GM12878 (cell line): Measurements from ENCODE around the gene ADAMTSL3. TPM values are rescaled to one million over a fixed set of nuclear protein-coding genes. Genes with fewer than 3 reads are reported as not detected.

Source experiments
- CUX1 ChIP-seq: IDR thresholded peaks from 2 replicates; pipeline ENCODE4 v1.6.1; 2012; ENCODE audit warnings: improper control_type of control experiment, low read depth, low read length; ENCODE audit not compliant: insufficient replicate concordance
- E2F8 ChIP-seq: fragments of 450-650 bp; IDR thresholded peaks from 2 replicates; pipeline ENCODE4 v1.6.1; 2018; ENCODE audit warnings: mild to moderate bottlenecking, low read depth, moderate library complexity; ENCODE audit not compliant: partially characterized antibody
- HDAC2 ChIP-seq: fragments of 200-600 bp; sonication (generic); IDR thresholded peaks from 2 replicates; pipeline ENCODE4 v1.6.1; 2017
- IKZF1 ChIP-seq: fragments of 450-650 bp; conservative IDR thresholded peaks from 2 replicates; pipeline ENCODE4 v1.6.1; 2017; ENCODE audit warnings: antibody characterized with exemption, mild to moderate bottlenecking
- IKZF2 ChIP-seq, 2 experiments: fragments of 450-650 bp; IDR thresholded peaks; 2 replicates each; pipeline ENCODE4 v1.6.1; 2017; ENCODE audit warnings: mild to moderate bottlenecking in 2 of 2, moderate library complexity in 2 of 2
- IRF3 ChIP-seq: fragments of 450-650 bp; IDR thresholded peaks from 2 replicates; pipeline ENCODE4 v1.6.1; 2014; ENCODE audit warnings: mild to moderate bottlenecking
- MEF2A ChIP-seq: IDR thresholded peaks from 2 replicates; pipeline ENCODE4 v1.6.1; 2011; ENCODE audit warnings: low read depth, mild to moderate bottlenecking, low read length, moderate library complexity; ENCODE audit not compliant: insufficient read depth
- PAX5 ChIP-seq: IDR thresholded peaks from 2 replicates; pipeline ENCODE4 v1.6.1; 2011; ENCODE audit warnings: low read depth, low read length, borderline replicate concordance
- POLR2AphosphoS5 ChIP-seq: IDR thresholded peaks from 2 replicates; pipeline ENCODE4 v1.6.1; 2011; ENCODE audit warnings: mild to moderate bottlenecking, low read length, inconsistent platforms
- RAD21 ChIP-seq: IDR thresholded peaks from 2 replicates; pipeline ENCODE4 v1.6.1; 2011; ENCODE audit warnings: mild to moderate bottlenecking, low read depth, low read length, moderate library complexity; ENCODE audit not compliant: insufficient read depth
- RAD51 ChIP-seq: fragments of 450-650 bp; IDR thresholded peaks from 2 replicates; pipeline ENCODE4 v1.6.1; 2016; ENCODE audit warnings: moderate library complexity, mild to moderate bottlenecking, inconsistent platforms
- RCOR1 ChIP-seq: conservative IDR thresholded peaks from 2 replicates; pipeline ENCODE4 v1.6.1; 2012; ENCODE audit warnings: low read depth, low read length, improper control_type of control experiment
- SMAD1 ChIP-seq: fragments of 450-650 bp; IDR thresholded peaks from 2 replicates; pipeline ENCODE4 v1.6.1; 2018; ENCODE audit warnings: mild to moderate bottlenecking, low read depth; ENCODE audit not compliant: partially characterized antibody
- SMARCA5 ChIP-seq: fragments of 450-650 bp; IDR thresholded peaks from 2 replicates; pipeline ENCODE4 v1.6.1; 2017; ENCODE audit warnings: mild to moderate bottlenecking
- TCF3 ChIP-seq: IDR thresholded peaks from 2 replicates; pipeline ENCODE4 v1.6.1; 2012; ENCODE audit warnings: low read depth, mild to moderate bottlenecking, low read length, borderline replicate concordance; ENCODE audit not compliant: insufficient read depth
- USF1 ChIP-seq: IDR thresholded peaks from 2 replicates; pipeline ENCODE4 v1.6.1; 2011; ENCODE audit warnings: borderline replicate concordance, low read depth, mild to moderate bottlenecking, moderate library complexity, mixed read lengths, low read length; ENCODE audit not compliant: insufficient read depth; ENCODE audit errors: extremely low read length
- ZNF217 ChIP-seq: fragments of 450-650 bp; IDR thresholded peaks from 2 replicates; pipeline ENCODE4 v1.6.1; 2017; ENCODE audit warnings: antibody characterized with exemption, mild to moderate bottlenecking
- polyA plus RNA-seq, 11 experiments: library from polyadenylated mRNA; depleted of rRNA in 4 of 11; unstranded in 6 of 11; stranded (reverse) in 5 of 11; fragments of >200 nt; fragmentation: Nextera tagmentation in 4 of 11; fragmentation: Illumina TruSeq in 1 of 11; extraction: Ambion mirVana in 4 of 11; extraction: Trizol in 1 of 11; gene quantifications; 1 replicate in 1 of 11; 2 replicates in 10 of 11; pipeline versions ENCODE4 v1.2.1 to v1.2.3, GENCODE V29; 2011 to 2016; ENCODE audit warnings: inconsistent platforms in 2 of 11, missing spikeins in 2 of 11, low read depth in 1 of 11
- total RNA-seq, 4 experiments: library from RNA; depleted of rRNA in 3 of 4; stranded (reverse); fragments of >200 nt in 3 of 4; fragmentation: Illumina TruSeq in 1 of 4; extraction: Trizol in 1 of 4; gene quantifications; 2 replicates each; pipeline versions ENCODE4 v1.2.1 to v1.2.3, GENCODE V29; 2013 to 2021

Gene ADAMTSL3
- total and polyA plus RNA-seq, 10 of the 15 experiments (the other 5 are each of a cell fraction or from before 2014, with no cell fraction given) = 0.01 to 0.28 (median 0.13) TPM

GRCh38 chr15:83955806-83956265 lies 301.9 kb downstream of the ADAMTSL3 start (continued):
- no peak for TF ChIP-seq MEF2A
- no peak for TF ChIP-seq HDAC2
- TF ChIP-seq RAD21 = no peak; the same call in 1 of the 2 replicates
- TF ChIP-seq CUX1 = no peak
- TF ChIP-seq PAX5 = peak; percentile 72
- no peak for TF ChIP-seq TCF3
- TF ChIP-seq E2F8 = peak; percentile 22
- peak; percentile 35; the same call in 1 of the 2 replicates for TF ChIP-seq SMARCA5
- TF ChIP-seq IKZF2 (IDR thresholded peaks at IDR 0.05) = peak; percentile 85 to 90
- 0 out of 2 replicates have a peak, but pooled peaks have one; percentile 76 for TF ChIP-seq RCOR1
- no peak for TF ChIP-seq RAD51
- TF ChIP-seq USF1 = no peak
- TF ChIP-seq IRF3 = no peak
- peak; percentile 38; the same call in 1 of the 2 replicates for TF ChIP-seq POLR2AphosphoS5
- TF ChIP-seq IKZF1 = peak; percentile 85
- TF ChIP-seq SMAD1 = no peak
- peak; percentile 51; the same call in 1 of the 2 replicates for TF ChIP-seq ZNF217
